GM12878 (cell line): ENCODE measurements around the gene CHCHD3. TPM values are rescaled to one million over a fixed set of nuclear protein-coding genes. Genes with fewer than 3 reads are reported as not detected.

Source experiments
- ATAC-seq: fragments of 200-7000 bp; cut with Tn5 transposase; 3 replicates; pipeline ENCODE4 v1.9.1; 2020; ENCODE audit warnings: mild to moderate bottlenecking, moderate library complexity
- BruUV-seq: library from RNA; stranded (reverse); fragments of 400-500 nt; replicated peaks from 2 replicates; lab custom pipeline; 2021; lab: Mats Ljungman, UMichigan
- CTCF ChIA-PET: fragments of 300-600 bp; sonication (Branson Sonifier 250); formaldehyde crosslinking; extraction: SDS; loops from one replicate; lab custom pipeline; 2021; ENCODE audit warnings: inconsistent platforms; lab: Yijun Ruan, JAX
- POLR2A ChIA-PET: fragments of 350-600 bp; formaldehyde crosslinking; extraction: SDS; loops from one replicate; lab custom pipeline; 2021; ENCODE audit warnings: inconsistent platforms; lab: Charles Lee
- RAD21 ChIA-PET: fragments of 300-600 bp; sonication (Branson Sonifier 250); formaldehyde crosslinking; loops from one replicate; lab custom pipeline; 2023; ENCODE audit warnings: antibody characterized with exemption; ENCODE audit not compliant: unreplicated experiment; lab: Charles Lee
- SMC1A ChIA-PET: fragments of 300-600 bp; sonication (Branson Sonifier 250); formaldehyde crosslinking; loops from one replicate; lab custom pipeline; 2023; ENCODE audit not compliant: unreplicated experiment, uncharacterized antibody; lab: Charles Lee
- DNase-seq: peaks from one replicate; pipeline ENCODE4 v3.0.0-alpha.2; 2011; ENCODE audit warnings: low read depth, low spot score
- FAIRE-seq: peaks from 3 replicates; lab custom pipeline; 2011; peaks lifted over from hg19 to GRCh38; lab: Jason Lieb, UNC
- H2AFZ ChIP-seq: 2 replicates; pipeline ENCODE4 v1.6.0; 2011; ENCODE audit warnings: low read depth, low read length, control low read depth; ENCODE audit not compliant: control insufficient read depth
- H3K27ac ChIP-seq: 2 replicates; pipeline ENCODE4 v1.5.1; 2011; ENCODE audit warnings: control low read depth; ENCODE audit not compliant: control insufficient read depth, insufficient read depth
- H3K27me3 ChIP-seq, 2 experiments: replicated peaks in 1 of 2; 2 replicates each; pipeline versions ENCODE4 v1.6.0 to v1.6.1; 2011; ENCODE audit warnings: low read length in 1 of 2; ENCODE audit not compliant: control insufficient read depth in 2 of 2, insufficient read depth in 2 of 2
- H3K36me3 ChIP-seq, 2 experiments: 2 replicates each; pipeline ENCODE4 v1.5.1; 2011; ENCODE audit warnings: low read length in 1 of 2; ENCODE audit not compliant: control insufficient read depth in 2 of 2, insufficient read depth in 2 of 2
- H3K4me1 ChIP-seq: 2 replicates; pipeline ENCODE4 v1.6.1; 2011; ENCODE audit warnings: mild to moderate bottlenecking, low read length, moderate library complexity, mixed read lengths; ENCODE audit not compliant: control insufficient read depth, insufficient read depth
- H3K4me2 ChIP-seq: 2 replicates; pipeline ENCODE4 v1.6.0; 2011; ENCODE audit warnings: control low read depth; ENCODE audit not compliant: control insufficient read depth, insufficient read depth
- H3K4me3 ChIP-seq: fragments of 200-600 bp; sonication (generic); 2 replicates; pipeline ENCODE4 v1.5.1; 2016
- H3K79me2 ChIP-seq: 2 replicates; pipeline ENCODE4 v1.6.0; 2011; ENCODE audit warnings: low read length; ENCODE audit not compliant: control insufficient read depth, insufficient read depth
- H3K9ac ChIP-seq: 2 replicates; pipeline ENCODE4 v1.8.0; 2011; ENCODE audit warnings: low read length, control low read depth, mixed read lengths; ENCODE audit not compliant: control insufficient read depth, insufficient read depth
- H3K9me3 ChIP-seq: replicated peaks from 3 replicates; pipeline ENCODE4 v1.5.1; 2011; ENCODE audit warnings: mild to moderate bottlenecking, low read length; ENCODE audit not compliant: control insufficient read depth, insufficient read depth
- H4K20me1 ChIP-seq: 2 replicates; pipeline ENCODE4 v1.6.0; 2011; ENCODE audit not compliant: control insufficient read depth, insufficient read depth
- ATF3 ChIP-seq: IDR thresholded peaks from 2 replicates; pipeline ENCODE4 v1.6.1; 2011; ENCODE audit warnings: low read depth, mild to moderate bottlenecking, low read length, moderate library complexity, borderline replicate concordance; ENCODE audit errors: extremely low read depth
- E2F8 ChIP-seq: fragments of 450-650 bp; IDR thresholded peaks from 2 replicates; pipeline ENCODE4 v1.6.1; 2018; ENCODE audit warnings: mild to moderate bottlenecking, low read depth, moderate library complexity; ENCODE audit not compliant: partially characterized antibody
- NFIC ChIP-seq: IDR thresholded peaks from 2 replicates; pipeline ENCODE4 v1.6.1; 2012; ENCODE audit warnings: low read depth, mild to moderate bottlenecking, inconsistent platforms, low read length, moderate library complexity
- USF1 ChIP-seq: IDR thresholded peaks from 2 replicates; pipeline ENCODE4 v1.6.1; 2011; ENCODE audit warnings: borderline replicate concordance, low read depth, mild to moderate bottlenecking, moderate library complexity, mixed read lengths, low read length; ENCODE audit not compliant: insufficient read depth; ENCODE audit errors: extremely low read length
- USF2 ChIP-seq: IDR thresholded peaks from 2 replicates; pipeline ENCODE4 v1.6.1; 2011; ENCODE audit warnings: low read depth, low read length, improper control_type of control experiment, borderline replicate concordance
- WGBS: methylation state at CpG from one replicate; pipeline ENCODE4 v1.1.6; 2016; ENCODE audit warnings: low lambda C conversion rate; ENCODE audit not compliant: insufficient replicate concordance, insufficient coverage; ENCODE audit errors: missing lambda C conversion rate; 5-methylcytosine and 5-hydroxymethylcytosine counted together
- in situ Hi-C: fragments of 300-500 bp; cut with MboI; formaldehyde crosslinking; loops from 9 replicates; pipeline ENCODE4 v1.14.3; 2018; ENCODE audit warnings: mixed read lengths
- intact Hi-C: fragments of 100-400 bp; cut with micrococcal nuclease; formaldehyde crosslinking; loops from one replicate; pipeline ENCODE4 v1.14.2; 2022; ENCODE audit not compliant: unreplicated experiment
- polyA plus RNA-seq, 11 experiments: library from polyadenylated mRNA; depleted of rRNA in 4 of 11; unstranded in 6 of 11; stranded (reverse) in 5 of 11; fragments of >200 nt; fragmentation: Nextera tagmentation in 4 of 11; fragmentation: Illumina TruSeq in 1 of 11; extraction: Ambion mirVana in 4 of 11; extraction: Trizol in 1 of 11; gene quantifications; 1 replicate in 1 of 11; 2 replicates in 10 of 11; pipeline versions ENCODE4 v1.2.1 to v1.2.3, GENCODE V29; 2011 to 2016; ENCODE audit warnings: inconsistent platforms in 2 of 11, missing spikeins in 2 of 11, low read depth in 1 of 11
- total RNA-seq, 4 experiments: library from RNA; depleted of rRNA in 3 of 4; stranded (reverse); fragments of >200 nt in 3 of 4; fragmentation: Illumina TruSeq in 1 of 4; extraction: Trizol in 1 of 4; gene quantifications; 2 replicates each; pipeline versions ENCODE4 v1.2.1 to v1.2.3, GENCODE V29; 2013 to 2021

CHCHD3 gene
- total and polyA plus RNA-seq, 10 of the 15 experiments (the other 5 are each of a cell fraction or from before 2014, with no cell fraction given): 38.3 to 178 (median 96.2) TPM

- no peak for TF ChIP-seq USF2
- TF ChIP-seq NFIC: no peak
- no peak for TF ChIP-seq E2F8
- TF ChIP-seq, all 136 proteins: peak for 0
Observed at GRCh38 chr7:132947011-132947410, 134.9 kb downstream of the CHCHD3 start (continued).

- FAIRE-seq (no peak), DNase-seq (no peak), ATAC-seq (no peak)
- H3K36me3 ChIP-seq: no peaks in the 10 kb centered on the region
- BruUV-seq: no TSS peak
- RAD21 ChIA-PET: no interaction called here
- no peak overlapping the region for H2AFZ ChIP-seq
- H3K4me1 ChIP-seq: no peaks in the 10 kb centered on the region
- SMC1A ChIA-PET: interaction anchor here (0.7 kb wide), 2 partner anchors 15 to 465 kb away, joined by 3 read pairs; no protein-coding TSS in a partner anchor
- intact Hi-C loops (no loop called here), in situ Hi-C loops (no loop called here)
- no peak overlapping the region for H3K9ac ChIP-seq
- no peak overlapping the region for H3K27ac ChIP-seq
- no peaks in the 10 kb centered on the region for H3K27me3 ChIP-seq
- WGBS: 96% methylated on average over 3 of the region's 3 CpGs
- POLR2A ChIA-PET: no interaction called here
- CTCF ChIA-PET: no interaction called here
- TF ChIP-seq USF1 (no peak), ATF3 (no peak)
- H3K4me3 ChIP-seq: no peak overlapping the region
- no peak overlapping the region for H3K4me2 ChIP-seq
- no peaks in the 10 kb centered on the region for H3K9me3 ChIP-seq
- no peaks in the 10 kb centered on the region for H3K79me2 ChIP-seq
- H4K20me1 ChIP-seq: no peaks in the 10 kb centered on the region
Observed at GRCh38 chr7:132944774-132945173, 137.1 kb downstream of the CHCHD3 start.
